ENCODE data around the gene PDLIM3.

PDLIM3 gene

GRCh38 chr4:185471235-185472102 lies 63.8 kb downstream of the PDLIM3 start, which contains the start of gene CCDC110:
Gene CCDC110, minus strand, starts transcription at chr4:185471733. Its CDS starts 50 bp downstream, at chr4:185471683.
- peak; percentile 90 for DNase-seq (ENCODE audit: low spot score)

GRCh38 chr4:185470501-185471195 lies 64.7 kb downstream of the PDLIM3 start:
- peak; percentile 43 for DNase-seq (ENCODE audit: low spot score)

DNA sequence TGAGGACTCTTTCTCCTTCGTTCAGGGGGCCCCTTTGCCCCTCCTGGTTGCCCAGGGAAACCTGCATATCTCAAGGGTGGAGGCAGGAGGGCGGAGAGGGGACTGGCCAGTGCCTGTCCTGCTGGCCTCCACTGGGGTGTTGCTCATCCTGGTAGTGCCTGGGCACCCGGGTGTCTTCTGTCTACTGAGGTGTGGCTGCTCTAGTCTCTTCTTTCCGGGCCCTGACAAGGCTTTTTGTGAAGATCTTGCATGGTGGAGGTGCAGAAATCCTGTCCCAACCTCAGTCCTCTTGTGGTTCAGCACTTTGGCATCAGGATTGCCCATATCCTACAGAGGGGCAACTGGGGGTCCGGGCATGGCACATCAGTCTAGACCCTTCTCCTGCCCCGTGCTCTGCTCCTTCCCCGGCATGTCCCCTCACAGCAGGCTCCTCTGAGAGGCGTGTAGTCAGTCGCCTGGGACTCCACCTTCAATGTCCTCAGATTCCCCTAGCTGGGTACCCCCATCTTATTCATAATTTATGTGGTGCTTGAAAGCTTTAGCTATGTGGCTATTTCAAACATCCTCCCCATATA lies 65.6 kb downstream of the PDLIM3 start:
- DNase-seq (ENCODE audit: low spot score), result no peak

GRCh38 chr4:185468999-185469398 lies 66.3 kb downstream of the PDLIM3 start:
- no peak for DNase-seq (ENCODE audit: low spot score)

- no peak for DNase-seq (ENCODE audit: low spot score)
Measured at GRCh38 chr4:185467991-185468390, 67.3 kb downstream of the PDLIM3 start.

- no peak for DNase-seq (ENCODE audit: low spot score)
Measured at GRCh38 chr4:185467101-185467500, 68.2 kb downstream of the PDLIM3 start.

DNA sequence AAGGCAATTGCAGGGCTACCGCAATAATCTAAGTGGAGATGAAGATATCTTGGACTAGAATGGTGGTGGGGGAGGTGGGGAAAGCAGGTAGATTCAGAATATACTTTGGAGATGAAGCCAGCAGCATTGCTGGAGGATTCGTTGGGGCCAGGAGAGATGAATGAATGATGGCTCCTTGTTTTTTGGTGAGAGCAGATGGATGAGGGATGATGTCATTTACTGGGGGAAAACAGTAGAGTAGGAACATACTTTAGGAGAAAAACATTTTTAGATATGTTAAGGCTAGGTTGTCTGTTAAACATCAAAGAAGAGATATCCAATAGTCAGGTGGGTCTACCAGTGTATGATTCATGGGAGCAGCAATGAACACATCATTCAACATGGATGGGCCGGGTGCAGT lies 69.6 kb downstream of the PDLIM3 start:
- no peak for DNase-seq (ENCODE audit: low spot score)

- DNase-seq (ENCODE audit: low spot score), result no peak
Measured at GRCh38 chr4:185464887-185465286, 70.4 kb downstream of the PDLIM3 start.

DNA sequence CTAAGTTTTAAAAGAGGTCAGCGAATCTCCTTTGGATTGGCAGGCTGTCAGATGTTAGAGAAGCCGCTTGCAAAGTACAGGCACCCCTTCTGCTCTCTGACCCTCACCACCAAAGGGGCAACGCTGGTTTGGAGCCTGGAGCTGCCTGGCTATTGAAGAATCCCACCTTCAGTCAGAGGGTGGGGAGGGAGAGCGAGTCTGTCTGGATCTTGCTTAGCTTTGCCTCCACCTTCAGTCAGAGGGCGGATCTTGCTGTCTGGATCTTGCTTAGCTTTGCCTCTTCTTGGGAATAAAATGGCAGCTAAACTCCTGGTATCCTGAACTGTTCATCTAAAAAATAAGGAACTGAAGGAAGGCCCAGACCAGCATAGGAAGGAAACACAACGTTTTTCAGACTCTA lies 71.1 kb downstream of the PDLIM3 start:
- no peak for DNase-seq (ENCODE audit: low spot score)

GRCh38 chr4:185463541-185463940 lies 71.8 kb downstream of the PDLIM3 start:
- no peak for DNase-seq (ENCODE audit: low spot score)

DNA sequence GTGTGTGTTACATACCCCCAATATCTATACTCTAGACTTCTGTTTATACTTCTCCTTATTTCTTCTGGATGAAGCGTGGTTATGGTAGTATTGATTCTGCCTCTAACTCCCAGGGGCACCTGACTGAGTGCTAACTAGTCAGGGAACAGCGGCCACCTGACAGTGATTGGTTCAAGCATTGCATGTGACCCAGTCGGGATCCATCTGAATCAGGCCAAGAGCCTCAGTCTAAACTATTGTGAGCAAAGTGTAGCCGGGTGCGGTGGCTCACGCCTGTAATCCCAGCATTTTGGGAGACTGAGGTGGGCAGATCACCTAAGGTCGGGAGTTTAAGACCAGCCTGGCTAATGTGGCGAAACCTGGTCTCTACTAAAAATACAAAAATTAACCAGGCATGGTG lies 73.7 kb downstream of the PDLIM3 start:
- no peak for DNase-seq (ENCODE audit: low spot score)

- DNase-seq (ENCODE audit: low spot score), result no peak
Measured at GRCh38 chr4:185457136-185457535, 78.2 kb downstream of the PDLIM3 start.

DNA sequence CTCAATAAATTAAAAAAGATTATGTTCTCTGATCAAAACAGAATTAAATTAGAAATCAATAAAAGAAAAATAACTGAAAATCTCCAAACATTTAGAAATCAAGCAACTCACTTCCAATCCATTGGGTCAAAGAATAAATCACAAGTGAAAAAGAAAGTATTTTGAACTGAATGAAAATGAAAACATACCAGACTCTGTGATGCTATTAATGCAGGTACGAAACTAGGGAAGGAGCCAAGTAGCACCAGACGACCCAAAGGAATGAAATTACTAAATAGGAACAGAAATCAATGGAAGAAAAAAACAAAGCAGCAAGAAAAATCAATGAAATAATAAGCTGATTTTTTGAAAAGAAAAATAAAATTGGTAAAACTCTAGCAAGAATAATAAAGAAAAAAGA lies 79.2 kb downstream of the PDLIM3 start:
- DNase-seq (ENCODE audit: low spot score), result no peak

All from CD4-positive, alpha-beta T cell treated with Interleukin-15 for 4 hours (primary cell).